Smooth muscle cell (in vitro differentiated cells): Measurements from ENCODE around the gene AFF3. TPM values are rescaled to one million over a fixed set of nuclear protein-coding genes. Genes with fewer than 3 reads are reported as not detected.

Source experiments
- DNase-seq: peaks from one replicate; lab custom pipeline; 2025; ENCODE audit not compliant: unreplicated experiment; lab: John Stamatoyannopoulos, UW
- H2AFZ ChIP-seq: fragments of 200-600 bp; sonication (generic); 2 replicates; pipeline ENCODE4 v1.6.0; 2016; ENCODE audit warnings: antibody characterized with exemption, low read depth, mild to moderate bottlenecking
- H3F3A ChIP-seq: fragments of 200-600 bp; sonication (generic); 2 replicates; pipeline ENCODE4 v1.6.0; 2017; ENCODE audit warnings: antibody characterized with exemption, low read depth
- H3K27ac ChIP-seq: fragments of 200-600 bp; sonication (generic); 2 replicates; pipeline ENCODE4 v1.5.1; 2016; ENCODE audit warnings: low read depth, mild to moderate bottlenecking
- H3K27me3 ChIP-seq: fragments of 200-600 bp; sonication (generic); 2 replicates; pipeline ENCODE4 v1.6.1; 2016; ENCODE audit warnings: low read depth, mild to moderate bottlenecking
- H3K36me3 ChIP-seq: fragments of 200-600 bp; sonication (generic); 2 replicates; pipeline ENCODE4 v1.5.1; 2016; ENCODE audit warnings: low read depth
- H3K4me1 ChIP-seq: fragments of 200-600 bp; sonication (generic); 2 replicates; pipeline ENCODE4 v1.5.1; 2016; ENCODE audit warnings: low read depth
- H3K4me2 ChIP-seq: fragments of 200-600 bp; sonication (generic); 2 replicates; pipeline ENCODE4 v1.6.0; 2016; ENCODE audit warnings: mild to moderate bottlenecking
- H3K4me3 ChIP-seq: fragments of 200-600 bp; sonication (generic); 2 replicates; pipeline ENCODE4 v1.5.1; 2016; ENCODE audit warnings: mild to moderate bottlenecking
- H3K79me2 ChIP-seq: fragments of 200-600 bp; sonication (generic); 2 replicates; pipeline ENCODE4 v1.6.0; 2016; ENCODE audit warnings: low read depth, mild to moderate bottlenecking
- H3K9ac ChIP-seq: fragments of 200-600 bp; sonication (generic); 2 replicates; pipeline ENCODE4 v1.6.0; 2016; ENCODE audit warnings: low read depth
- H3K9me3 ChIP-seq: fragments of 200-600 bp; sonication (generic); replicated peaks from 2 replicates; pipeline ENCODE4 v1.5.1; 2016; ENCODE audit warnings: low read depth
- H4K20me1 ChIP-seq: fragments of 200-600 bp; sonication (generic); 2 replicates; pipeline ENCODE4 v1.6.0; 2016; ENCODE audit warnings: low read depth
- WGBS: methylation state at CpG from one replicate; pipeline ENCODE4 v1.1.7; 2016; ENCODE audit warnings: low lambda C conversion rate; 5-methylcytosine and 5-hydroxymethylcytosine counted together
- polyA plus RNA-seq: library from polyadenylated mRNA; unstranded; fragments of >200 nt; fragmentation: Nextera tagmentation; extraction: Ambion mirVana; gene quantifications from 2 replicates; pipeline ENCODE4 v1.2.1, GENCODE V29; 2016
- total RNA-seq: library from RNA; depleted of rRNA; stranded (reverse); fragments of >200 nt; gene quantifications from 2 replicates; pipeline ENCODE4 v1.2.3, GENCODE V29; 2014
- TF ChIP-seq, protein P1 (sequence below): fragments of 200-600 bp; sonication (generic); IDR thresholded peaks from 2 replicates; pipeline ENCODE4 v1.5.1; 2017; ENCODE audit warnings: borderline replicate concordance, mild to moderate bottlenecking, antibody characterized with exemption; ENCODE audit not compliant: insufficient read depth, poor library complexity, severe bottlenecking

The AFF3 gene
- total and polyA plus RNA-seq, 2 experiments from 2014 or later: 0.27 to 0.39 TPM

DNA sequence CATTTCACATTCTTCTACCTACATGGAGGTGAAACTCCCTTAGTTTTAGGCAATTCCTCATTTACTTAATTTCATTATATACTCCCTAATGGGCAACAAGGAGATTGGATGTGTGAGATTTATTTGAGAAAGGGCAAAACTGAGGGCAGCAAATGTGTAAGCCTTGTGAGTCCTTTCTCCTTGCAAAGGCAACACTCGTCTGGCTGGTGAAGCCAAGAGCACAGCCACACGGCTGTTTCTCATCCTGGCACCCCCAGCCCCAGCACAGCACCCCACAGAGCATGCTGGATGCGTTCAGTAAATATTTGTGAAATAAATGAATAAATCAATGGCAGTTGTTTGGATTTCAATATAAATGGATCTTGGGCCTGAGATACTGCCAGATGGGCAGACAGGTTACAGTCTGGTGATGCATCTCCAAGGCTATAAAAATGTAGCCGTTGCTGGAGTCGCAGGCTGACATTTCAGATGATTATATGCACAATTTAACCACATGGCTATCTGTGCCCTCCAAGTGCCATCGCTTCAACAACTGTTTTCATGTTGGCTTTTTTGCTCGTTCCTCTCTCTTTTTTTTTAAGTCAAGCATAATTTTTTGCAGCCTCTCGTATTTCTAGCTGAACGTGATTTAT, 498.5 kb downstream of the AFF3 start:
- no peak overlapping the region for H3K9ac ChIP-seq
- WGBS: 94% methylated on average over 9 of the region's 9 CpGs
- H3K9me3 ChIP-seq: no peaks in the 10 kb centered on the region
- no peaks in the 10 kb centered on the region for H3K79me2 ChIP-seq
- H3K4me2 ChIP-seq: no peak overlapping the region
- TF ChIP-seq, protein P1, sequence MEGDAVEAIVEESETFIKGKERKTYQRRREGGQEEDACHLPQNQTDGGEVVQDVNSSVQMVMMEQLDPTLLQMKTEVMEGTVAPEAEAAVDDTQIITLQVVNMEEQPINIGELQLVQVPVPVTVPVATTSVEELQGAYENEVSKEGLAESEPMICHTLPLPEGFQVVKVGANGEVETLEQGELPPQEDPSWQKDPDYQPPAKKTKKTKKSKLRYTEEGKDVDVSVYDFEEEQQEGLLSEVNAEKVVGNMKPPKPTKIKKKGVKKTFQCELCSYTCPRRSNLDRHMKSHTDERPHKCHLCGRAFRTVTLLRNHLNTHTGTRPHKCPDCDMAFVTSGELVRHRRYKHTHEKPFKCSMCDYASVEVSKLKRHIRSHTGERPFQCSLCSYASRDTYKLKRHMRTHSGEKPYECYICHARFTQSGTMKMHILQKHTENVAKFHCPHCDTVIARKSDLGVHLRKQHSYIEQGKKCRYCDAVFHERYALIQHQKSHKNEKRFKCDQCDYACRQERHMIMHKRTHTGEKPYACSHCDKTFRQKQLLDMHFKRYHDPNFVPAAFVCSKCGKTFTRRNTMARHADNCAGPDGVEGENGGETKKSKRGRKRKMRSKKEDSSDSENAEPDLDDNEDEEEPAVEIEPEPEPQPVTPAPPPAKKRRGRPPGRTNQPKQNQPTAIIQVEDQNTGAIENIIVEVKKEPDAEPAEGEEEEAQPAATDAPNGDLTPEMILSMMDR: no peak
- no peak overlapping the region for H3K4me3 ChIP-seq
- no peaks in the 10 kb centered on the region for H4K20me1 ChIP-seq
- no peaks in the 10 kb centered on the region for H3K27me3 ChIP-seq
- H3K36me3 ChIP-seq: no peaks in the 10 kb centered on the region
- no peak overlapping the region for H2AFZ ChIP-seq
- peaks cover 5% of the 10 kb centered on the region for H3F3A ChIP-seq
- no peak overlapping the region for H3K27ac ChIP-seq
- no peak for DNase-seq
- no peaks in the 10 kb centered on the region for H3K4me1 ChIP-seq

DNA sequence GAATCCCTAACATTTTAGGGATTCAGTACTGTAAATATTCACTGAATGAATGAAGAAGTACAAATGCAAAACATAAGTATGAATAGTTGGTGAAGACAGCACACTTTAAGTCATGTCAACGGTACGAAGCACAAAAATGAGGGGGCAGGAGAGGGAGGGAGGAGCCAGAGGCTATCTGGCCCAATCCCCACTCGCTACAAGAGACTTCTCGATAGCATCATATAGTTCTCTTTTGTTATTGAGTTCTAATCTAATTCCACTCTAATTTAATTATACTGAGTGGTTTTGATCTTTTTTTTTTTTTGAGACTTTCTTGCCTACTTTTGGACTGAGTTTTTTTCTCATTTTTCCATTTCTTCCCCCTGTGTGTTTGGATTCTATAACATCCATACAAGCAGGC, 500.4 kb downstream of the AFF3 start:
- no peak for DNase-seq
- Histone ChIP-seq H3F3A (no peaks in the 10 kb centered on the region), H2AFZ (no peak overlapping the region), H3K27me3 (no peaks in the 10 kb centered on the region), H3K4me2 (no peak overlapping the region), H3K9me3 (no peaks in the 10 kb centered on the region), H3K79me2 (no peaks in the 10 kb centered on the region), H3K4me3 (no peak overlapping the region), H3K4me1 (no peaks in the 10 kb centered on the region), H4K20me1 (no peaks in the 10 kb centered on the region), H3K36me3 (no peaks in the 10 kb centered on the region), H3K27ac (no peak overlapping the region), H3K9ac (no peak overlapping the region)
- TF ChIP-seq, protein P1: no peak
- 94% methylated on average over 4 of the region's 4 CpGs for WGBS

DNA sequence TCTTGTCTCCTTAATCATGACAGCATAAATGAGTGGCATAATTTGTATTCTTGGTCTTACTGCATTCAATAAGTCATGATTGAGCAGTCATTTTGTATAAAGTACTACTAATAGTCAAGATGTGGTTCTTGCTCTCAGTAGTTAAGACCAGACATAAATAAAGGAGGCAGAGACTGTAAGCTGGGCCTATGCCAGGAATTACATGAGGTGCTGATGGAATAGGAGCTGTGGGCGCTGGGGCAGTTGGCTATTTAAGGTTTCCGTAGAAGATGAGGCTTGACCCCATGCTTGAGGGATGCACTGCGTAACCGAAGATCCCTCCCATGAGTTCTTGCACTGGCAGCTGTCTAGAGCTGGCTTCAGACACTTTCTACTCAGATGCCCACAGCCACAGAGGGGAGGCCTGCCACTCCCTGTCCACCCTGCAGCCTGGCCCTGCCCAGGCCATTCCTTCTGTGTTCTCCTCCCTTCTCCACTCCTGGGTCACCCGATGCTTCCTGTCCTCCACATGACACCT, 501.7 kb downstream of the AFF3 start:
- Histone ChIP-seq H3K36me3 (no peaks in the 10 kb centered on the region), H2AFZ (no peak overlapping the region), H3K9me3 (no peaks in the 10 kb centered on the region), H3K4me1 (no peaks in the 10 kb centered on the region), H4K20me1 (no peaks in the 10 kb centered on the region), H3K27ac (no peak overlapping the region), H3K79me2 (no peaks in the 10 kb centered on the region), H3K9ac (no peak overlapping the region), H3K4me2 (no peak overlapping the region), H3K4me3 (no peak overlapping the region), H3K27me3 (no peaks in the 10 kb centered on the region), H3F3A (no peaks in the 10 kb centered on the region)
- TF ChIP-seq, protein P1: no peak
- 96% methylated on average over 5 of the region's 5 CpGs for WGBS
- DNase-seq: no peak

DNA sequence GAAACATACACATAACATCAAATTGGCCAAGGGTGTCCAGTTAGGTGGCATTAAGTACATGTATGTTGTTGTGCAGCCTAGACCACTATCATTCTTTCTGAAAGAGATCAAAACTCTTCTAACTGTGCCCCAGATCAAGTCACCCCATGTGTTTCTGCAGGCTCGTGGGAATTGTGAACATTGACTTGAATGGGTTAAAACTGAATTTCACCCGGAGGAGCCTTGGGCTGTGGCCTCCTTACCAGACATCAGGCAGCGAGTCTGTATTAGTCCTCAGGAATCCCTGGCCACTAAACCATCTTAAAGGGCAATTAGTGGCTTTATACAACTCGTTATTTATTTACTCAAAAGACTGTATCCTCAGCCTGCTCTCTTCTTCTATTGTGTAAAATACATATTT, 503.6 kb downstream of the AFF3 start:
- Histone ChIP-seq H3F3A (no peaks in the 10 kb centered on the region), H3K4me2 (no peak overlapping the region), H3K27me3 (no peaks in the 10 kb centered on the region), H3K9ac (no peak overlapping the region), H3K4me1 (no peaks in the 10 kb centered on the region), H2AFZ (no peak overlapping the region), H3K79me2 (no peaks in the 10 kb centered on the region), H3K4me3 (no peak overlapping the region), H3K27ac (no peak overlapping the region), H4K20me1 (no peaks in the 10 kb centered on the region), H3K9me3 (no peaks in the 10 kb centered on the region), H3K36me3 (no peaks in the 10 kb centered on the region)
- TF ChIP-seq, protein P1: no peak
- DNase-seq: no peak
- WGBS: 61% methylated on average over 4 of the region's 4 CpGs
